ENCODE measurements around the gene KIF18A. TPM values are rescaled to one million over a fixed set of nuclear protein-coding genes. Genes with fewer than 3 reads are reported as not detected.

Gene KIF18A
- total and polyA plus RNA-seq, 2 of the 13 experiments (the other 11 are each of a cell fraction or from before 2014, with no cell fraction given), result 3.4 to 14.4 TPM

DNA sequence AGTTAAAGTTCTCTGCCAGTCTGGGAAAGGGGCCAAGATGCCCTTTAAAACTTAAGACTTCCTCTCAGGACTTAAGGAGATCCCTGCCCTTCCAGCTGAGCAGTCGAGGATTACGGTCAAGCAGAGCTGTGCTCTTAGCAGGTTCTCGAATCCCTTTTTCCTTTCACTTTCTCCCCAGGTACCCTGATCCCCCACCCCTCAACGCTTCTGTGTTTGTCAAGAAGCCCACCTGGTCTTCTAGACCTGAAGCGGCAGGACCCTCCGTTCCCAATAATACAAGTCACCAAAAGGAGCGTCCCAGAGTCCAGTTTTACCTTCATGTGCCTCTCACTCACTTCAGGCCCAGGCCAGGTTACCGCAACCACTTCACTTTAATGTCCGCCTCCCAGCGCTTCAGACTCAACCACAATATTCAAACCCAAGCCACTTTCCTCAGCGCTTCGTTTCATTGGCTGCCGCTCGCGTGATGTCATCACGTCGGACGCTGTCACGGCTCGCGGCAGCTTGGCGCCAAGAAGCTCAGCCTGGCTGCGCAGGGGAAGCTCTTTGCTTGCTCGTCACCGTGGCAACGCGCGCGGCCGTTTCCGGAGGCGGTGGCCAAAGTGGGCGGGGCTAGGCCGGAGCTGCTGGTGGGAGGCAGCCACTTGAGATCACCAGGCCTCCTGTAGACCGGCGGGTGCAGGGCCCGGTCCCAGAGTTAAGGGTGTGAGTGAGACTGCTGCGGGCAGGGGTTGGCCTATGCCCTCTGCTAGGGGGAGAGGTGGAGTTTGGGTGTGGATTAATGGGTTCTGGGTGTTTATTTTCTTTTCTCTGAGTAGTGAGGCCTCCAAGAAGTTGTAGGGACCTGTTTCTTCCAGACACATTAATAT, at the start of gene KIF18A, which contains the start of gene METTL15 (continued):
- no peak for TF ChIP-seq RAD21 (CRISPR knock-in tag; IDR thresholded peaks at IDR 0.05)
- TF ChIP-seq, protein P1, sequence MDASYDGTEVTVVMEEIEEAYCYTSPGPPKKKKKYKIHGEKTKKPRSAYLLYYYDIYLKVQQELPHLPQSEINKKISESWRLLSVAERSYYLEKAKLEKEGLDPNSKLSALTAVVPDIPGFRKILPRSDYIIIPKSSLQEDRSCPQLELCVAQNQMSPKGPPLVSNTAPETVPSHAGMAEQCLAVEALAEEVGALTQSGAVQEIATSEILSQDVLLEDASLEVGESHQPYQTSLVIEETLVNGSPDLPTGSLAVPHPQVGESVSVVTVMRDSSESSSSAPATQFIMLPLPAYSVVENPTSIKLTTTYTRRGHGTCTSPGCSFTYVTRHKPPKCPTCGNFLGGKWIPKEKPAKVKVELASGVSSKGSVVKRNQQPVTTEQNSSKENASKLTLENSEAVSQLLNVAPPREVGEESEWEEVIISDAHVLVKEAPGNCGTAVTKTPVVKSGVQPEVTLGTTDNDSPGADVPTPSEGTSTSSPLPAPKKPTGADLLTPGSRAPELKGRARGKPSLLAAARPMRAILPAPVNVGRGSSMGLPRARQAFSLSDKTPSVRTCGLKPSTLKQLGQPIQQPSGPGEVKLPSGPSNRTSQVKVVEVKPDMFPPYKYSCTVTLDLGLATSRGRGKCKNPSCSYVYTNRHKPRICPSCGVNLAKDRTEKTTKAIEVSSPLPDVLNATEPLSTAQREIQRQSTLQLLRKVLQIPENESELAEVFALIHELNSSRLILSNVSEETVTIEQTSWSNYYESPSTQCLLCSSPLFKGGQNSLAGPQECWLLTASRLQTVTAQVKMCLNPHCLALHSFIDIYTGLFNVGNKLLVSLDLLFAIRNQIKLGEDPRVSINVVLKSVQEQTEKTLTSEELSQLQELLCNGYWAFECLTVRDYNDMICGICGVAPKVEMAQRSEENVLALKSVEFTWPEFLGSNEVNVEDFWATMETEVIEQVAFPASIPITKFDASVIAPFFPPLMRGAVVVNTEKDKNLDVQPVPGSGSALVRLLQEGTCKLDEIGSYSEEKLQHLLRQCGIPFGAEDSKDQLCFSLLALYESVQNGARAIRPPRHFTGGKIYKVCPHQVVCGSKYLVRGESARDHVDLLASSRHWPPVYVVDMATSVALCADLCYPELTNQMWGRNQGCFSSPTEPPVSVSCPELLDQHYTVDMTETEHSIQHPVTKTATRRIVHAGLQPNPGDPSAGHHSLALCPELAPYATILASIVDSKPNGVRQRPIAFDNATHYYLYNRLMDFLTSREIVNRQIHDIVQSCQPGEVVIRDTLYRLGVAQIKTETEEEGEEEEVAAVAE (CRISPR knock-in tag; IDR thresholded peaks at IDR 0.05; ENCODE audit: borderline replicate concordance), result no peak
- TF ChIP-seq, protein P2, sequence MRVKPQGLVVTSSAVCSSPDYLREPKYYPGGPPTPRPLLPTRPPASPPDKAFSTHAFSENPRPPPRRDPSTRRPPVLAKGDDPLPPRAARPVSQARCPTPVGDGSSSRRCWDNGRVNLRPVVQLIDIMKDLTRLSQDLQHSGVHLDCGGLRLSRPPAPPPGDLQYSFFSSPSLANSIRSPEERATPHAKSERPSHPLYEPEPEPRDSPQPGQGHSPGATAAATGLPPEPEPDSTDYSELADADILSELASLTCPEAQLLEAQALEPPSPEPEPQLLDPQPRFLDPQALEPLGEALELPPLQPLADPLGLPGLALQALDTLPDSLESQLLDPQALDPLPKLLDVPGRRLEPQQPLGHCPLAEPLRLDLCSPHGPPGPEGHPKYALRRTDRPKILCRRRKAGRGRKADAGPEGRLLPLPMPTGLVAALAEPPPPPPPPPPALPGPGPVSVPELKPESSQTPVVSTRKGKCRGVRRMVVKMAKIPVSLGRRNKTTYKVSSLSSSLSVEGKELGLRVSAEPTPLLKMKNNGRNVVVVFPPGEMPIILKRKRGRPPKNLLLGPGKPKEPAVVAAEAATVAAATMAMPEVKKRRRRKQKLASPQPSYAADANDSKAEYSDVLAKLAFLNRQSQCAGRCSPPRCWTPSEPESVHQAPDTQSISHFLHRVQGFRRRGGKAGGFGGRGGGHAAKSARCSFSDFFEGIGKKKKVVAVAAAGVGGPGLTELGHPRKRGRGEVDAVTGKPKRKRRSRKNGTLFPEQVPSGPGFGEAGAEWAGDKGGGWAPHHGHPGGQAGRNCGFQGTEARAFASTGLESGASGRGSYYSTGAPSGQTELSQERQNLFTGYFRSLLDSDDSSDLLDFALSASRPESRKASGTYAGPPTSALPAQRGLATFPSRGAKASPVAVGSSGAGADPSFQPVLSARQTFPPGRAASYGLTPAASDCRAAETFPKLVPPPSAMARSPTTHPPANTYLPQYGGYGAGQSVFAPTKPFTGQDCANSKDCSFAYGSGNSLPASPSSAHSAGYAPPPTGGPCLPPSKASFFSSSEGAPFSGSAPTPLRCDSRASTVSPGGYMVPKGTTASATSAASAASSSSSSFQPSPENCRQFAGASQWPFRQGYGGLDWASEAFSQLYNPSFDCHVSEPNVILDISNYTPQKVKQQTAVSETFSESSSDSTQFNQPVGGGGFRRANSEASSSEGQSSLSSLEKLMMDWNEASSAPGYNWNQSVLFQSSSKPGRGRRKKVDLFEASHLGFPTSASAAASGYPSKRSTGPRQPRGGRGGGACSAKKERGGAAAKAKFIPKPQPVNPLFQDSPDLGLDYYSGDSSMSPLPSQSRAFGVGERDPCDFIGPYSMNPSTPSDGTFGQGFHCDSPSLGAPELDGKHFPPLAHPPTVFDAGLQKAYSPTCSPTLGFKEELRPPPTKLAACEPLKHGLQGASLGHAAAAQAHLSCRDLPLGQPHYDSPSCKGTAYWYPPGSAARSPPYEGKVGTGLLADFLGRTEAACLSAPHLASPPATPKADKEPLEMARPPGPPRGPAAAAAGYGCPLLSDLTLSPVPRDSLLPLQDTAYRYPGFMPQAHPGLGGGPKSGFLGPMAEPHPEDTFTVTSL (CRISPR knock-in tag; IDR thresholded peaks at IDR 0.05; ENCODE audit: borderline replicate concordance), result no peak
- TF ChIP-seq ZNF350 (CRISPR knock-in tag; IDR thresholded peaks at IDR 0.05; ENCODE audit: borderline replicate concordance, low read depth), result peak; percentile 62
- TF ChIP-seq ONECUT2 (CRISPR knock-in tag; IDR thresholded peaks at IDR 0.05), result no peak
- TF ChIP-seq U2AF2 (IDR thresholded peaks at IDR 0.05; ENCODE audit: low read depth, low read length), result 0 out of 2 replicates have a peak, but pooled peaks have one; percentile 72
- TF ChIP-seq ZNF564 (CRISPR knock-in tag; IDR thresholded peaks at IDR 0.05), result 0 out of 2 replicates have a peak, but pooled peaks have one; percentile 46
- no peak for TF ChIP-seq JUN (CRISPR knock-in tag; IDR thresholded peaks at IDR 0.05)
- TF ChIP-seq GPN1 (CRISPR knock-in tag; IDR thresholded peaks at IDR 0.05; ENCODE audit: borderline replicate concordance), result no peak
- TF ChIP-seq, protein P3, sequence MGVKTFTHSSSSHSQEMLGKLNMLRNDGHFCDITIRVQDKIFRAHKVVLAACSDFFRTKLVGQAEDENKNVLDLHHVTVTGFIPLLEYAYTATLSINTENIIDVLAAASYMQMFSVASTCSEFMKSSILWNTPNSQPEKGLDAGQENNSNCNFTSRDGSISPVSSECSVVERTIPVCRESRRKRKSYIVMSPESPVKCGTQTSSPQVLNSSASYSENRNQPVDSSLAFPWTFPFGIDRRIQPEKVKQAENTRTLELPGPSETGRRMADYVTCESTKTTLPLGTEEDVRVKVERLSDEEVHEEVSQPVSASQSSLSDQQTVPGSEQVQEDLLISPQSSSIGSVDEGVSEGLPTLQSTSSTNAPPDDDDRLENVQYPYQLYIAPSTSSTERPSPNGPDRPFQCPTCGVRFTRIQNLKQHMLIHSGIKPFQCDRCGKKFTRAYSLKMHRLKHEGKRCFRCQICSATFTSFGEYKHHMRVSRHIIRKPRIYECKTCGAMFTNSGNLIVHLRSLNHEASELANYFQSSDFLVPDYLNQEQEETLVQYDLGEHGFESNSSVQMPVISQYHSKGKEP (CRISPR knock-in tag; IDR thresholded peaks at IDR 0.05), result no peak
- TF ChIP-seq EEA1 (CRISPR knock-in tag; IDR thresholded peaks at IDR 0.05; ENCODE audit: borderline replicate concordance), result no peak
- TF ChIP-seq ZNF75D (CRISPR knock-in tag; IDR thresholded peaks at IDR 0.05; ENCODE audit: borderline replicate concordance), result no peak
- no peak for TF ChIP-seq ZSCAN22 (CRISPR knock-in tag; IDR thresholded peaks at IDR 0.05)
- peak; percentile 93 for TF ChIP-seq NFYC (CRISPR knock-in tag; IDR thresholded peaks at IDR 0.05)
- peak; percentile 35; the same call in 1 of the 2 replicates for TF ChIP-seq NCOA2 (CRISPR knock-in tag; IDR thresholded peaks at IDR 0.05)
- TF ChIP-seq PITX1 (CRISPR knock-in tag; IDR thresholded peaks at IDR 0.05), result no peak
- no peak for TF ChIP-seq MAZ (IDR thresholded peaks at IDR 0.05; ENCODE audit: borderline replicate concordance, low read depth, low read length)
- TF ChIP-seq MAZ (CRISPR knock-in tag; IDR thresholded peaks at IDR 0.05; ENCODE audit: low read depth), result peak; percentile 39; the same call in 1 of the 2 replicates
